H1 (cell line): ENCODE results near the gene MTHFD1. TPM values are rescaled to one million over a fixed set of nuclear protein-coding genes. Genes with fewer than 3 reads are reported as not detected.

ENCODE experiments used
- CTCF ChIA-PET: fragments of 300-600 bp; sonication (Branson Sonifier 250); formaldehyde crosslinking; loops from one replicate; lab custom pipeline; 2021; ENCODE audit not compliant: partially characterized antibody; lab: Charles Lee
- POLR2A ChIA-PET: fragments of 300-600 bp; sonication (Branson Sonifier 250); formaldehyde crosslinking; loops from one replicate; lab custom pipeline; 2021; ENCODE audit warnings: inconsistent platforms; ENCODE audit not compliant: partially characterized antibody; lab: Charles Lee
- DNase-seq, 2 experiments: peaks; one replicate each; pipeline versions ENCODE4 v3.0.0 to v3.0.0-alpha.2; 2010 to 2022; ENCODE audit warnings: low spot score in 2 of 2, low read depth in 1 of 2, mixed read lengths in 1 of 2
- FAIRE-seq: peaks from 2 replicates; lab custom pipeline; 2011; peaks lifted over from hg19 to GRCh38; lab: Jason Lieb, UNC
- H2AFZ ChIP-seq: 2 replicates; pipeline ENCODE4 v1.8.1; 2012; ENCODE audit warnings: low read length, inconsistent platforms
- H2AK5ac ChIP-seq: 2 replicates; pipeline ENCODE4 v1.6.1; 2013; ENCODE audit warnings: low read depth, low read length
- H2BK120ac ChIP-seq: replicated peaks from 2 replicates; pipeline ENCODE3; 2013; ENCODE audit warnings: low read depth, low read length, inconsistent platforms
- H2BK12ac ChIP-seq: 2 replicates; pipeline ENCODE4 v1.6.1; 2013; ENCODE audit warnings: low read depth, low read length
- H2BK15ac ChIP-seq: 2 replicates; pipeline ENCODE4 v1.6.1; 2013; ENCODE audit warnings: low read length
- H2BK20ac ChIP-seq: 2 replicates; pipeline ENCODE4 v1.6.1; 2013; ENCODE audit warnings: low read length
- H2BK5ac ChIP-seq: 2 replicates; pipeline ENCODE4 v1.6.1; 2013; ENCODE audit warnings: low read depth, low read length
- H3K14ac ChIP-seq: 2 replicates; pipeline ENCODE4 v1.6.1; 2013; ENCODE audit warnings: inconsistent platforms; ENCODE audit not compliant: insufficient read length
- H3K18ac ChIP-seq: 2 replicates; pipeline ENCODE4 v1.6.1; 2013; ENCODE audit warnings: low read length; ENCODE audit errors: extremely low read depth
- H3K23ac ChIP-seq: 2 replicates; pipeline ENCODE4 v1.6.1; 2013; ENCODE audit warnings: inconsistent platforms; ENCODE audit not compliant: insufficient read length
- H3K23me2 ChIP-seq: 2 replicates; pipeline ENCODE4 v1.6.1; 2013; ENCODE audit warnings: low read depth, low read length
- H3K27ac ChIP-seq: 2 replicates; pipeline ENCODE4 v1.6.1; 2011; ENCODE audit warnings: low read depth, low read length, inconsistent platforms
- H3K27me3 ChIP-seq, 4 experiments: replicated peaks in 1 of 4; 1 replicate in 1 of 4; 2 replicates in 3 of 4; pipeline versions ENCODE4 v1.6.1 to v1.8.1; 2011 to 2013; ENCODE audit warnings: low read length in 3 of 4, mild to moderate bottlenecking in 3 of 4, inconsistent platforms in 2 of 4, mixed read lengths in 2 of 4, moderate library complexity in 1 of 4; ENCODE audit not compliant: control insufficient read depth in 3 of 4, insufficient read depth in 3 of 4; ENCODE audit errors: extremely low read depth in 1 of 4
- H3K36me3 ChIP-seq, 4 experiments: 2 replicates each; pipeline versions ENCODE4 v1.6.1 to v1.8.1; 2011 to 2013; ENCODE audit warnings: mild to moderate bottlenecking in 4 of 4, low read length in 3 of 4, moderate library complexity in 2 of 4, control low read depth in 1 of 4, inconsistent platforms in 1 of 4; ENCODE audit not compliant: insufficient read depth in 4 of 4, control insufficient read depth in 2 of 4
- H3K4ac ChIP-seq: replicated peaks from 2 replicates; pipeline ENCODE3; 2013; ENCODE audit warnings: low read length, low read depth, mixed read lengths, inconsistent platforms; ENCODE audit not compliant: insufficient read length
- H3K4me1 ChIP-seq, 4 experiments: replicated peaks in 1 of 4; 1 replicate in 1 of 4; 2 replicates in 3 of 4; pipeline versions ENCODE4 v1.6.1 to v1.8.1; 2011 to 2013; ENCODE audit warnings: low read length in 3 of 4, inconsistent platforms in 2 of 4, mixed read lengths in 1 of 4; ENCODE audit not compliant: insufficient read depth in 4 of 4, control insufficient read depth in 3 of 4
- H3K4me2 ChIP-seq, 2 experiments: 2 replicates each; pipeline versions ENCODE4 v1.6.1 to v1.8.1; 2011 to 2013; ENCODE audit warnings: low read depth in 2 of 2, low read length in 2 of 2, control low read depth in 1 of 2, inconsistent platforms in 1 of 2, mild to moderate bottlenecking in 1 of 2; ENCODE audit not compliant: insufficient read depth in 1 of 2
- H3K4me3 ChIP-seq, 4 experiments: fragments of 200-600, 300-600 bp in 1 of 4; sonication (generic), shearing (Covaris generic), sonication (Bioruptor Twin) in 1 of 4; 2 replicates each; pipeline versions ENCODE4 v1.5.1 to v1.8.1; 2011 to 2016; ENCODE audit warnings: low read length in 4 of 4, low read depth in 3 of 4, control low read depth in 2 of 4, inconsistent platforms in 2 of 4, mild to moderate bottlenecking in 2 of 4, mixed read lengths in 1 of 4, moderate library complexity in 1 of 4; ENCODE audit not compliant: insufficient read depth in 2 of 4; ENCODE audit errors: extremely low read depth in 1 of 4
- H3K56ac ChIP-seq: replicated peaks from 2 replicates; pipeline ENCODE3; 2013; ENCODE audit warnings: low read depth, mild to moderate bottlenecking, mixed read lengths, low read length, inconsistent platforms; ENCODE audit not compliant: insufficient read length
- H3K79me1 ChIP-seq: 2 replicates; pipeline ENCODE4 v1.6.1; 2013; ENCODE audit warnings: low read depth, low read length, control low read depth
- H3K79me2 ChIP-seq, 2 experiments: 2 replicates each; pipeline versions ENCODE4 v1.6.1 to v1.8.1; 2012 to 2013; ENCODE audit warnings: low read length in 2 of 2, mild to moderate bottlenecking in 2 of 2, inconsistent platforms in 1 of 2; ENCODE audit not compliant: insufficient read depth in 2 of 2, control insufficient read depth in 1 of 2
- H3K9ac ChIP-seq, 4 experiments: replicated peaks in 1 of 4; 1 replicate in 1 of 4; 2 replicates in 3 of 4; pipeline versions ENCODE4 v1.6.1 to v1.8.1; 2011 to 2013; ENCODE audit warnings: low read depth in 3 of 4, low read length in 3 of 4, control low read depth in 2 of 4, mild to moderate bottlenecking in 2 of 4, moderate library complexity in 2 of 4, inconsistent platforms in 1 of 4; ENCODE audit errors: extremely low read depth in 1 of 4
- H3K9me3 ChIP-seq, 2 experiments: 2 replicates each; pipeline versions ENCODE4 v1.6.1 to v1.8.1; 2012 to 2013; ENCODE audit warnings: mild to moderate bottlenecking in 2 of 2, moderate library complexity in 2 of 2, control low read depth in 1 of 2, inconsistent platforms in 1 of 2, low read depth in 1 of 2, low read length in 1 of 2, mixed read lengths in 1 of 2; ENCODE audit not compliant: insufficient read depth in 2 of 2
- H4K20me1 ChIP-seq, 2 experiments: replicated peaks in 1 of 2; 2 replicates each; pipeline versions ENCODE3 to v1.8.1; 2011 to 2013; ENCODE audit warnings: inconsistent platforms in 2 of 2, low read length in 2 of 2, mild to moderate bottlenecking in 1 of 2; ENCODE audit not compliant: insufficient read depth in 2 of 2, control insufficient read depth in 1 of 2
- H4K5ac ChIP-seq: 2 replicates; pipeline ENCODE4 v1.6.1; 2013; ENCODE audit warnings: low read length, low read depth, mixed read lengths, inconsistent platforms; ENCODE audit not compliant: insufficient read length
- H4K8ac ChIP-seq: 2 replicates; pipeline ENCODE4 v1.8.0; 2013; ENCODE audit warnings: mild to moderate bottlenecking, moderate library complexity, low read length, inconsistent platforms; ENCODE audit not compliant: insufficient read depth; ENCODE audit errors: extremely low read depth
- H4K91ac ChIP-seq: replicated peaks from 2 replicates; pipeline ENCODE3; 2013; ENCODE audit warnings: low read length, mixed read lengths, inconsistent platforms; ENCODE audit not compliant: insufficient read length
- CREB1 ChIP-seq: IDR thresholded peaks from 2 replicates; pipeline ENCODE4 v1.6.1; 2012; ENCODE audit warnings: inconsistent platforms
- GTF2F1 ChIP-seq: IDR thresholded peaks from 2 replicates; pipeline ENCODE4 v1.6.1; 2012; ENCODE audit warnings: low read depth, low read length, improper control_type of control experiment, borderline replicate concordance
- HDAC6 ChIP-seq: IDR thresholded peaks from one replicate; pipeline ENCODE4 v1.7.1; 2012; ENCODE audit warnings: low read depth, mild to moderate bottlenecking, inconsistent platforms, low read length, moderate library complexity
- KDM1A ChIP-seq: fragments of 200-600, 300-600 bp; sonication (generic); IDR thresholded peaks from 2 replicates; pipeline ENCODE4 v1.7.1; 2016; ENCODE audit warnings: mild to moderate bottlenecking, low read length, borderline replicate concordance
- POU5F1 ChIP-seq: IDR thresholded peaks from 2 replicates; pipeline ENCODE4 v1.6.1; 2011; ENCODE audit warnings: low read depth, mild to moderate bottlenecking, low read length, moderate library complexity
- RBBP5 ChIP-seq: IDR thresholded peaks from 2 replicates; pipeline ENCODE4 v1.7.1; 2012; ENCODE audit warnings: low read depth, mild to moderate bottlenecking, inconsistent platforms, low read length, moderate library complexity, borderline replicate concordance
- RXRA ChIP-seq: IDR thresholded peaks from 2 replicates; pipeline ENCODE4 v1.6.1; 2011; ENCODE audit warnings: low read depth, mild to moderate bottlenecking, low read length, moderate library complexity; ENCODE audit not compliant: insufficient read depth
- SIN3A ChIP-seq, 2 experiments: IDR thresholded peaks in 1 of 2; conservative IDR thresholded peaks in 1 of 2; 2 replicates each; pipeline ENCODE4 v1.6.1; 2011 to 2012; ENCODE audit warnings: low read length in 2 of 2, improper control_type of control experiment in 1 of 2, low read depth in 1 of 2, mild to moderate bottlenecking in 1 of 2
- SIX5 ChIP-seq: IDR thresholded peaks from 2 replicates; pipeline ENCODE4 v1.6.1; 2011; ENCODE audit warnings: mild to moderate bottlenecking, low read depth, low read length
- SUZ12 ChIP-seq: fragments of 200-600 bp; sonication (generic); IDR thresholded peaks from 2 replicates; pipeline ENCODE4 v1.6.1; 2012; ENCODE audit warnings: mild to moderate bottlenecking, inconsistent platforms, low read length, moderate library complexity, mixed read lengths
- WGBS, 2 experiments: shearing (Covaris generic) in 1 of 2; methylation state at CpG; one replicate each; pipeline versions ENCODE4 v1.1.6 to v1.1.7; 2013 to 2015; ENCODE audit warnings: low lambda C conversion rate in 2 of 2, mixed read lengths in 2 of 2, inconsistent platforms in 1 of 2, low coverage in 1 of 2, missing lambda C conversion rate in 1 of 2; ENCODE audit not compliant: insufficient replicate concordance in 2 of 2, insufficient coverage in 1 of 2, insufficient read length in 1 of 2; ENCODE audit errors: extremely low coverage in 1 of 2, missing lambda C conversion rate in 1 of 2; 5-methylcytosine and 5-hydroxymethylcytosine counted together
- polyA plus RNA-seq, 7 experiments: library from polyadenylated mRNA; depleted of rRNA in 3 of 7; stranded (reverse) in 5 of 7; unstranded in 2 of 7; fragments of >200 nt in 5 of 7; fragments of 200-250 nt in 2 of 7; gene quantifications; 1 replicate in 5 of 7; 2 replicates in 1 of 7; 4 replicates in 1 of 7; pipeline versions ENCODE4 v1.2.1 to v1.2.3, GENCODE V29; 2011 to 2013; ENCODE audit warnings: missing spikeins in 2 of 7, mixed read lengths in 2 of 7
- total RNA-seq: library from RNA; stranded (reverse); fragmentation: NEBNext Ultra II Directional; extraction: Animal tissue kit (Norgen Biotek cat#: 25700); gene quantifications from 2 replicates; pipeline ENCODE4 v1.2.1, GENCODE V29; 2021

MTHFD1 gene
- total and polyA plus RNA-seq, 2 of the 8 experiments (the other 6 are each of a cell fraction or from before 2014, with no cell fraction given): 79.7 to 332 TPM

GRCh38 chr14:64459405-64460136, 71.4 kb downstream of the MTHFD1 start:
- no peak overlapping the region for H3K14ac ChIP-seq
- H3K36me3 ChIP-seq: peaks cover 11 to 43% (median 37%) of the 10 kb centered on the region in 4 experiments; a peak in 7 of 8 replicates
- no peak overlapping the region for H2AFZ ChIP-seq
- no peak overlapping the region for H2BK120ac ChIP-seq
- H3K56ac ChIP-seq: no peak overlapping the region
- H2BK5ac ChIP-seq: no peak overlapping the region
- peaks cover under 1% of the 10 kb centered on the region; the same call in 1 of the 2 replicates for H3K23me2 ChIP-seq
- no peaks in the 10 kb centered on the region for H3K27me3 ChIP-seq
- no peaks in the 10 kb centered on the region for H3K9me3 ChIP-seq
- no peak overlapping the region for H3K27ac ChIP-seq
- CTCF ChIA-PET: interaction anchor here (0.8 to 2.3 kb wide), 4 partner anchors 26 to 62 kb away, joined by 3 to 6 read pairs (median 4); no protein-coding TSS in a partner anchor
- no peak overlapping the region for H2BK12ac ChIP-seq
- POLR2A ChIA-PET: interaction anchor here (1.0 to 1.8 kb wide), 3 partner anchors 10 to 45 kb away, joined by 3 to 5 read pairs (median 4); partner anchors contain the start of gene ZBTB1
- H3K4ac ChIP-seq: no peak overlapping the region
- no peak overlapping the region for H2AK5ac ChIP-seq
- 90% methylated on average over 4 of the region's 4 CpGs; no CpG with 5 or more reads in 1 of the 2 experiments for WGBS, 2 experiments
- no peak overlapping the region for H4K5ac ChIP-seq
- peaks cover 0 to 4% of the 10 kb centered on the region in 2 experiments for H4K20me1 ChIP-seq
- H3K9ac ChIP-seq: no peak overlapping the region
- H2BK20ac ChIP-seq: no peak overlapping the region
- H3K4me1 ChIP-seq: peaks cover 0 to 2% (median 1%) of the 10 kb centered on the region in 4 experiments; a peak in 4 of 7 replicates
- no peaks in the 10 kb centered on the region for H3K79me2 ChIP-seq
- no peak overlapping the region for H4K91ac ChIP-seq
- DNase-seq: no peak
- H3K79me1 ChIP-seq: no peaks in the 10 kb centered on the region
- H3K18ac ChIP-seq: no peak overlapping the region
- no peak for FAIRE-seq
- H3K4me2 ChIP-seq: no peak overlapping the region
- no peak overlapping the region for H3K4me3 ChIP-seq
- H2BK15ac ChIP-seq: no peak overlapping the region
- H4K8ac ChIP-seq: no peak overlapping the region
- TF ChIP-seq GTF2F1 (no peak), CREB1 (no peak), SIN3A (conservative IDR thresholded peaks at IDR 0.05 in 1 of 2, IDR thresholded peaks at IDR 0.05 in 1 of 2; ENCODE audit: low read depth in 1 of 2, low read length in 2 of 2) (no peak), POU5F1 (no peak), SIX5 (no peak), SUZ12 (no peak), KDM1A (no peak), RBBP5 (no peak), RXRA (no peak), HDAC6 (no peak)
- TF ChIP-seq, all 59 proteins: peak for 0
- H3K23ac ChIP-seq: no peak overlapping the region
